Immature natural killer cell (primary cell): ENCODE measurements around the gene PPM1H. TPM values are rescaled to one million over a fixed set of nuclear protein-coding genes. Genes with fewer than 3 reads are reported as not detected.
"Not testable (repeated sequence)": the region's sequence is repeated elsewhere in the genome, so short reads cannot be mapped to it uniquely, and the experiment has no call there.

Experiments used
- DNase-seq, 3 donors: peaks; one replicate each; pipeline ENCODE4 v3.0.0; 2022; ENCODE audit warnings: mixed read lengths in 1 of 3
- H3K27ac Mint-ChIP-seq, 6 donors: one replicate each; pipeline ENCODE4 v1.8.0; 2020; ENCODE audit warnings: mixed read lengths in 6 of 6, mild to moderate bottlenecking in 5 of 6, inconsistent platforms in 4 of 6, moderate library complexity in 3 of 6
- H3K27me3 Mint-ChIP-seq, 3 donors: one replicate each; pipeline ENCODE4 v1.8.0; 2020 to 2021; ENCODE audit warnings: low read depth in 3 of 3, mild to moderate bottlenecking in 3 of 3, mixed read lengths in 3 of 3, moderate library complexity in 3 of 3, inconsistent platforms in 1 of 3
- H3K36me3 Mint-ChIP-seq, 3 donors: one replicate each; pipeline ENCODE4 v1.8.0; 2020; ENCODE audit warnings: mixed read lengths in 3 of 3, inconsistent platforms in 2 of 3, mild to moderate bottlenecking in 2 of 3
- H3K4me1 Mint-ChIP-seq, 2 donors: one replicate each; pipeline ENCODE4 v1.8.0; 2020; ENCODE audit warnings: inconsistent platforms in 2 of 2, mild to moderate bottlenecking in 2 of 2, mixed read lengths in 2 of 2, moderate library complexity in 1 of 2
- H3K4me3 Mint-ChIP-seq, 5 donors: one replicate each; pipeline ENCODE4 v1.8.0; 2020; ENCODE audit warnings: mild to moderate bottlenecking in 5 of 5, mixed read lengths in 5 of 5, inconsistent platforms in 3 of 5, moderate library complexity in 3 of 5
- H3K9me3 Mint-ChIP-seq, 6 donors: one replicate each; pipeline ENCODE4 v1.8.0; 2020; ENCODE audit warnings: mild to moderate bottlenecking in 6 of 6, mixed read lengths in 6 of 6, inconsistent platforms in 4 of 6, moderate library complexity in 3 of 6
- polyA plus RNA-seq, 3 donors: library from polyadenylated mRNA; unstranded; fragments of 300-500 nt; fragmentation: Illumina TruSeq; gene quantifications; one replicate each; pipeline ENCODE4 v1.2.3, GENCODE V29; 2021

The PPM1H gene
- polyA plus RNA-seq, 3 donors from 2014 or later = 0.50 TPM; not detected in 2

DNA sequence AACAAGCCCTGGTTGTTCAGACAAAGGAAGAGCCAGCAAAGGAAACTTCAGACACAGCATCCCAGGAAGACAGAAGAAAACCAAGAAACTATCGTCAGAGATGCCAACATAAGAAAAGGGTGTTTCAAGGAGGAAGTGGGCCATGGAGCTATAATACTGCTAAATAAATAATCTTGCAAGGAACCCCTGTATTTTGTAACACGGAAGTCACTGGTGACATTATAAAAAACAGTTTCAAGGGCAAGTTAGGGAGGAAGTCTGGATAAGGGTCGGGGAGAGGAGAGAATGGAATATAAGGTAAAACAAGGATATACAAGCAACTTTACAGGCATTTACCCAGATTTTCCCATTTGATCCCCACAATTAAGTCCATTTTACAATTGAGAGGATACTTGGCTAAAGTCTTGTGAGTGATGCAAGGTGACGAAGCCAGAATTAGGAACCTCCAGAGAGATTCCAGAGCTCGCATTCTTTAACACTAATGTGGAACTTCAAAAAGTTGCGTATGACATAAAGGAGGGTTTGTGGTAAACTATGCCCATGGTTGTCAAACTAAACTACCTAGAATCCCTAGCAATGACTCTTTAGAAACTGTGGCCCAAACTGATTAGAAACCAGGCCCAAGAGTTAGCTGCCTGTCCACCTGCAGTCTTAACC lies 46.4 kb downstream of the PPM1H start:
- peaks cover 0 to 4% (median 0%) of the 10 kb centered on the region in 6 donors for H3K9me3 Mint-ChIP-seq
- DNase-seq = no peak
- no peaks in the 10 kb centered on the region for H3K4me1 Mint-ChIP-seq
- H3K36me3 Mint-ChIP-seq = no peaks in the 10 kb centered on the region
- H3K27ac Mint-ChIP-seq = no peak overlapping the region
- no peak overlapping the region for H3K4me3 Mint-ChIP-seq
- peaks cover 1 to 3% (median 2%) of the 10 kb centered on the region in 3 donors for H3K27me3 Mint-ChIP-seq

DNA sequence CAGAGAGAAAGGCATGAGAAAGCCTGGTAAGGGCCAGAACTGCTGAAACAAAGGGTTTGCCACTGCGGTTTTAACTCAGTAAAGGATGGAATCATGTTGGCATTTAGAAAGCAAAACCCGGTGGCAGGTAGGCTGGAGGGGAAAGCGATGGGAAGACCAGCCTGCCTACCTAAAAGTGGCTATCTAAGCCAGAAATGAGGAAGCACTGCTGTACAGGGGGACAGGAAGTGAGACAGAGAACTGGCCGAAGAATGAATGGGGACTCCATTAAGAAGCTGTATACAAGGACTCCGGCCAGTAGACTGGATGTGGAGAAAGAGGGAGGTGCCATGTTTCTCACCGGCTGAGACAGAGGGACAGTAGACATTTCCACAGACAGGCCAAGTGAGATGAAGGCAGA lies 48.2 kb downstream of the PPM1H start:
- no peak for DNase-seq
- Mint-ChIP-seq H3K4me1 (no peaks in the 10 kb centered on the region), H3K9me3 (peaks cover 0 to 7% (median 0%) of the 10 kb centered on the region in 6 donors), H3K27ac (no peak overlapping the region), H3K36me3 (no peaks in the 10 kb centered on the region), H3K27me3 (peaks cover 1 to 7% (median 3%) of the 10 kb centered on the region in 3 donors), H3K4me3 (no peak overlapping the region)

DNA sequence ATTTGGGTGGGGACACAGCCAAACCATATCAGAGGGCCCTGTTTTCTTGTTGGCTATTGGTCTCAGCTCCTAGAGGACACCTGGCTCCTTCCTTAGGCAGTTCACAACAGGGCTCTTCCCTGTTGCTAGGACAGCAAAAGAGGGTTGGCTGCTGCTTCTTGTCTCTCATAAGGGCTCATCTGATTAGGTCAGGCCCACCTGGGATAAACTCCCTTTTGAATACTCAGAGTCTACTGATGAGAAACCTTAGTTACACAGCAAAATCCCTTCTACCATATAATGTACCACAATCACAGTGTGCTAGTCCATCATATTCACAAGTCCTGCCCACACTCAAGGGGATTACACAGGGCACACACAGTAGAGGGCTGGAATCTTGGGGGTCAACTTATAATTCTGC lies 49.7 kb downstream of the PPM1H start:
- peaks cover 1 to 7% (median 3%) of the 10 kb centered on the region in 3 donors for H3K27me3 Mint-ChIP-seq
- no peaks in the 10 kb centered on the region for H3K36me3 Mint-ChIP-seq
- H3K4me3 Mint-ChIP-seq = no peak overlapping the region
- H3K27ac Mint-ChIP-seq = no peak overlapping the region
- peaks cover 0 to 10% (median 0%) of the 10 kb centered on the region in 6 donors for H3K9me3 Mint-ChIP-seq
- no peak for DNase-seq
- H3K4me1 Mint-ChIP-seq = no peaks in the 10 kb centered on the region

DNA sequence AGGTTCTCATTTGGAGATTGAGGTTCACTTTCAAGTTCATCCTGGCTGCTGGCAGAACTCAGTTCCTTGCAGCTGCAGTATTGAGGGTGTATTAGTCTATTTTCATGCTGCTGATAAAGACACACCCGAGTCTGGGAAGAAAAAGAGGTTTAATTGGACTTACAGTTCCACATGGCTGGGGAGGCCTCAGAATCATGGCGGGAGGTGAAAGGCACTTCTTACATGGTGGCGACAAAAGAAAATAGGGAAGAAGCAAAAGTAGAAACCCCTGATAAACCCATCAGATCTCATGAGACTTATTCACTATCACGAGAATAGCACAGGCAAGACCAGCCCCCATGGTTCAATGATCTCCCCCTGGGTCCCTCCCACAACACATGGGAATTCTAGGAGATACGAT lies 50.1 kb downstream of the PPM1H start:
- H3K4me3 Mint-ChIP-seq, H3K4me1 Mint-ChIP-seq, H3K36me3 Mint-ChIP-seq, H3K9me3 Mint-ChIP-seq, H3K27me3 Mint-ChIP-seq, DNase-seq, H3K27ac Mint-ChIP-seq: not testable (repeated sequence)

GRCh38 chr12:62882696-62883095 lies 52.3 kb downstream of the PPM1H start:
- peaks cover 0 to 5% (median 1%) of the 10 kb centered on the region in 3 donors for H3K27me3 Mint-ChIP-seq
- peaks cover 0 to 7% (median 0%) of the 10 kb centered on the region in 6 donors for H3K9me3 Mint-ChIP-seq
- H3K4me1 Mint-ChIP-seq = no peaks in the 10 kb centered on the region
- no peak overlapping the region for H3K4me3 Mint-ChIP-seq
- no peak overlapping the region for H3K27ac Mint-ChIP-seq
- no peak for DNase-seq
- no peaks in the 10 kb centered on the region for H3K36me3 Mint-ChIP-seq

DNA sequence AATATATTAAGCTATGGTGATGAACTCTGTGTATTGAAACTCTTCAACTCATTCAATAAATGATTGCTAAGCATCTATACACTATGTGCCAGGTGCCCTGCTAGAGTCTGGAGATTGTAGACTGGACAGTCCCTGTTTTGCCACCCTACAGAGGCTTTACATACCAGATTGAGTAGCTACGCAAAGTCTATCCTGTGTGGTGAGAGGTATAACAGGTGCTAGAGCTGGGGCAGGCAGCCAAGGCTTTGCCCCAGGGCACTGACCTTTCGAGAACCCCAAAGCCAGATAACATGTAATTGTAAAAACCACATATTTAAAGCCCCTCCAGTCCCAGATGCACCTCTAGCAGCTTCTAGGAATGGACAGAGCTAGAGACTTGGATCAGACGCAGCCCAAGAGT lies 52.8 kb downstream of the PPM1H start:
- no peak overlapping the region for H3K27ac Mint-ChIP-seq
- H3K27me3 Mint-ChIP-seq = peaks cover 0 to 5% (median 3%) of the 10 kb centered on the region in 3 donors
- H3K4me3 Mint-ChIP-seq = no peak overlapping the region
- DNase-seq = no peak
- no peaks in the 10 kb centered on the region for H3K36me3 Mint-ChIP-seq
- no peaks in the 10 kb centered on the region for H3K4me1 Mint-ChIP-seq
- H3K9me3 Mint-ChIP-seq = peaks cover 0 to 7% (median 0%) of the 10 kb centered on the region in 6 donors

DNA sequence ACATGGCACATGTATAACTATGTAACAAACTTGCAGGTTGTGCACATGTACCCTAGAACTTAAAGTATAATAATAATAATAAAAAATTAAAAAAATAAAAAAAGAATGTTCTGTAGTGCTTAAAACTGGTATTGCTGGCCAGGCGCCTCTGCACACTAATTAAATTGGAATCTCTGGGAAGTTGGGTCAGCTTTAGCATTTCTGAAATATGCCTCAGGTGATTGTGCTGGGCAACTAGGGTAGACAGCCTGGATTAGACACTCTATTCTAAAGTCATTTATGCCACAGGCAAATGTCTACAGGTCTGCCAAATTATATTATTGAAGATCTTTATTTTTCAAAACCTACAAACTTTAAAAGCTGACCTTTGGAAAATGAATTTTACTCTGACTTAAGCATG lies 55.3 kb downstream of the PPM1H start:
- H3K27ac Mint-ChIP-seq = no peak overlapping the region
- H3K4me3 Mint-ChIP-seq = no peak overlapping the region
- H3K27me3 Mint-ChIP-seq = peaks cover 0 to 8% (median 2%) of the 10 kb centered on the region in 3 donors
- DNase-seq = no peak
- no peaks in the 10 kb centered on the region for H3K36me3 Mint-ChIP-seq
- H3K4me1 Mint-ChIP-seq = no peaks in the 10 kb centered on the region
- H3K9me3 Mint-ChIP-seq = peaks cover 0 to 5% (median 0%) of the 10 kb centered on the region in 6 donors

GRCh38 chr12:62879228-62879627 lies 55.7 kb downstream of the PPM1H start:
- not testable (repeated sequence) for H3K4me1 Mint-ChIP-seq, H3K27ac Mint-ChIP-seq, H3K36me3 Mint-ChIP-seq, H3K27me3 Mint-ChIP-seq, H3K4me3 Mint-ChIP-seq, H3K9me3 Mint-ChIP-seq, DNase-seq

- H3K27me3 Mint-ChIP-seq = peaks cover 0 to 5% (median 2%) of the 10 kb centered on the region in 3 donors
- H3K4me3 Mint-ChIP-seq = no peak overlapping the region
- no peak overlapping the region for H3K27ac Mint-ChIP-seq
- DNase-seq = no peak
- peaks cover 0 to 5% (median 0%) of the 10 kb centered on the region in 6 donors for H3K9me3 Mint-ChIP-seq
- H3K4me1 Mint-ChIP-seq = no peaks in the 10 kb centered on the region
- H3K36me3 Mint-ChIP-seq = no peaks in the 10 kb centered on the region
Observed at GRCh38 chr12:62878211-62878610, 56.7 kb downstream of the PPM1H start.

DNA sequence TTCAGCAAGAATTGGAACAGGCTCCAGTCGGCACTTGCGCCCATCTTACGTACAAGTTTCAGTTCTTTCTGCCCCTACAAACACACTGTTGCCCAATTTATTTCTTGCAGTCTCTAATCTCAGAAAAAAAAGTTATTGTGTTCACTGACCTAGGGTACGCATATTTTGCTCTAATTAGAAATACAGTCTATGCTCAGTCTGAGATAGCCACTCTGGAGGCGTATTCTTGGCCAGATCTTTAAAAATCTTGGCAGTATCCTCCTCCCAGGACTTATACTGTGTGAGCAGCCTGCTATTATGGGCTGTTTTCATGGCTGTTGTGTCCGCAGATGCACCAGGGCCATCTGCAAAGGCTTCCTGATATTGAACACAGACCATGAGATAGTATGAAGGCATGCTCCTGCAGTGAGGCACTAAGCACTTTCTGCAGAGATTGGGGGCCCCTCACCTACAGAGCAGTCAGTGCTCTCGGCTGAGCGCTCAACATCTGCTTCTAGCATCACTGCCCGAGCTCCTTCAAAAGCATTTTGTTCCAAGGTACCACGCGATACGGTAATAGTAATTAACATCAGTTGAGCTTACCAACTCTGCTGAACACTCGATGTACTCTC lies 57.9 kb downstream of the PPM1H start:
- Mint-ChIP-seq H3K27me3 (peaks cover 0 to 2% (median 2%) of the 10 kb centered on the region in 3 donors), H3K4me1 (no peaks in the 10 kb centered on the region), H3K9me3 (peaks cover 0 to 5% (median 0%) of the 10 kb centered on the region in 6 donors), H3K4me3 (no peak overlapping the region), H3K27ac (no peak overlapping the region), H3K36me3 (no peaks in the 10 kb centered on the region)
- DNase-seq = no peak

DNA sequence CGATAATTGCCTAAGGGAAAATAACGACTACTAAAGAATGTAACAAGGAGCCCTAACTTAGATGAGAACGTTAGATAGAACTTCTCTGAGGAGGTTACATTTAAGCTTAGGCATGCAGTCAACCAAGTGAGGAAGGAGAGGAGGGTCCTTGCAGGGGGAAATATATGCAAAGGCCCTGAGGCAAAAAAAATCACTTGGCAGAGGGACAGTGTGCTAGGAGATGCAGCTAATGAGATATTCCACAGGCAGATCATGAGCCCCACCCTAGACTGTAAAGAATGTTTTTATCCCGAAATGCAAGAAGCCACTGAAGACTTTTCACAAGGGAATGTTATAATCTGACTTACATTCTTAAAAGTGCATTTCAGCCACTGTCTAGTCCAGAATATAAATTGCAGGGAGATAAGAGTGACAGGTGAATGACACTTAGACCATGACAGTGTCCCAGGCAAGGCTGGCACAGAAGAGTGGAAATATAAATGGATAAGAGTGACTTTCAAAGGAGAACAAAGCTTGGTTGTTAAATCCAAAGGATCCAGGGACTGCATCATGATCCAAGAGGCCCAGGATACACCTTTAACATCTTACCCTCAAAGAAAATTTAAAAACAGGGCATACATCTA lies 61.0 kb downstream of the PPM1H start:
- peaks cover 2% of the 10 kb centered on the region in 3 donors for H3K27me3 Mint-ChIP-seq
- no peaks in the 10 kb centered on the region for H3K4me1 Mint-ChIP-seq
- H3K4me3 Mint-ChIP-seq = no peak overlapping the region
- H3K9me3 Mint-ChIP-seq = peaks cover 0 to 5% (median 0%) of the 10 kb centered on the region in 6 donors
- H3K27ac Mint-ChIP-seq = no peak overlapping the region
- no peak for DNase-seq
- H3K36me3 Mint-ChIP-seq = no peaks in the 10 kb centered on the region

DNA sequence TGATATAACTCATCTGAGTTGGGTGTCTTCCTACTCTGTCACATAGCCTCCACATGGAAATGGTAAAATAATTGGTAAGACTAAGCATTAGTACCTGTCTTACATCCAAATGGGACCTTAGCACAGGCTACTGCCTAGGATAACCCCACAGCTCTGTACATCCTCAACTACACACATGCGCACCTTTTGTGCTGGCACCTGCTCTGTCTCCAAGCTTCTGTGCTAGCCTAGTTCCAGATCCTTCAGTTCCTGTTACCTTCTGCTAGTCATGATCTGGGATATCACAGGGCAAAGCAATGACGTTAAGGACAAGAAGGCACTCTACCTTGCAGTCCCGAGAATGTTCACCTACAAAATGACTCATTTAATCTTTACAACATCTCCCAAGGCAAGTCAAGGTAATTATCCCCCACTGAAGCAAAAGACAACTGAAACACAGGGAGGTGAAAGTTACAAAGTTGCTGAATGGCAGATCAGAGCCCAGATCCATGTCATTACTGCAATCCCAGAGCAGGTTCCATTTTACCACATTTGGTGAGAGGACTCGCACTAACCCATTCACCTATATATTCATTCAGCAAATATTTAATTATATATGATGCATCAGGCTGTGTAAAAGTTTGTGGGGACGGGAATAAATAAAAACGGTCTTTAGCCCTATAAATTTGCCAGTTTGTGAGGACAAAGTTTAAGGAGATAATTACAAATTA lies 61.7 kb downstream of the PPM1H start:
- H3K36me3 Mint-ChIP-seq = no peaks in the 10 kb centered on the region
- no peaks in the 10 kb centered on the region for H3K4me1 Mint-ChIP-seq
- H3K4me3 Mint-ChIP-seq = no peak overlapping the region
- peaks cover 2% of the 10 kb centered on the region in 3 donors for H3K27me3 Mint-ChIP-seq
- no peak for DNase-seq
- H3K9me3 Mint-ChIP-seq = peaks cover 0 to 5% (median 0%) of the 10 kb centered on the region in 6 donors
- H3K27ac Mint-ChIP-seq = no peak overlapping the region

GRCh38 chr12:62868820-62869219 lies 66.1 kb downstream of the PPM1H start:
- DNase-seq = no peak
- no peaks in the 10 kb centered on the region for H3K4me1 Mint-ChIP-seq
- H3K27me3 Mint-ChIP-seq = peaks cover 0 to 4% (median 2%) of the 10 kb centered on the region in 3 donors
- peaks cover 0 to 5% (median 0%) of the 10 kb centered on the region in 6 donors for H3K9me3 Mint-ChIP-seq
- no peak overlapping the region for H3K27ac Mint-ChIP-seq
- H3K36me3 Mint-ChIP-seq = no peaks in the 10 kb centered on the region
- H3K4me3 Mint-ChIP-seq = no peak overlapping the region
